ENCODE data around the gene WDR44. TPM values are rescaled to one million over a fixed set of nuclear protein-coding genes. Genes with fewer than 3 reads are reported as not detected.

Gene WDR44
- total RNA-seq, 2 experiments from 2014 or later: 19.5 to 21.0 TPM

DNA sequence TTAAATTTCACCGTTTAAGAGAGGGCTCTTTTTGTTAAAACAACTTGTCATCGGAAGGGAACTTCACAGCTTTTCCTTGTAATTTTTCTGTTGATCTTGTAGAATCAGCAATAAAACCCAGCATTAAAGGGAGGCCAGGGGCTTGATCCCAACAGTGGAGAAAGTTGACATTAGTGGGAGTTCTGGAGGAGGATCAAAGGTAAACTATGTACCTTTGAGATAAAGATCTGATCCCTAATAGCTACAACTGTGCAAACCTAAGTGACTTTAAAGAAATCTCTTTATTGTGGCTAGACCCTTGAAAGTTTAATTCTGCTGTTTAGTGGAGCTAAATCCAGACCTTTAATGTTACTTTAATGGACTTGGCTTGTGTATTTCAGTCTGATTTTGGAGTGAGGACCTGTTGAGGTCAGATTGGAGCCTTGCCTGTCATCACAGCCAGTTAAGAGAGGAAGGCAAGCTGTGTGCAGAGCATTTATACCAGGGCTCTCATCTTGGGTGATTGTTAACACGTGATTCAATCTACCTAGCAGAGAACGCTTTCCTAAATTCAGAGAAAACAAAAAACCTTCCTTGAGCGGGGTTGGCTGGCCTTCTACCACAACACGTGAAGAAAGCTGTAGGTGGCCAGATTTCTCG, 151.4 kb downstream of the WDR44 start:
- DNase-seq (peak; percentile 63), ATAC-seq (no peak)
- no peaks in the 10 kb centered on the region for H3K27me3 Mint-ChIP-seq
- H3K4me1 Mint-ChIP-seq: peaks cover 29% of the 10 kb centered on the region
- peak overlapping the region; percentile 99 for H3K27ac Mint-ChIP-seq
- CTCF ChIA-PET: interaction anchor here (2.6 to 3.9 kb wide), 3 partner anchors 31 to 104 kb away, joined by 11 to 20 read pairs (median 18); no protein-coding TSS in a partner anchor
- H3K36me3 Mint-ChIP-seq: peaks cover 12% of the 10 kb centered on the region
- H3K9me3 Mint-ChIP-seq (ENCODE audit: low read depth): no peaks in the 10 kb centered on the region
- H3K4me3 Mint-ChIP-seq: peak overlapping the region; percentile 99

DNA sequence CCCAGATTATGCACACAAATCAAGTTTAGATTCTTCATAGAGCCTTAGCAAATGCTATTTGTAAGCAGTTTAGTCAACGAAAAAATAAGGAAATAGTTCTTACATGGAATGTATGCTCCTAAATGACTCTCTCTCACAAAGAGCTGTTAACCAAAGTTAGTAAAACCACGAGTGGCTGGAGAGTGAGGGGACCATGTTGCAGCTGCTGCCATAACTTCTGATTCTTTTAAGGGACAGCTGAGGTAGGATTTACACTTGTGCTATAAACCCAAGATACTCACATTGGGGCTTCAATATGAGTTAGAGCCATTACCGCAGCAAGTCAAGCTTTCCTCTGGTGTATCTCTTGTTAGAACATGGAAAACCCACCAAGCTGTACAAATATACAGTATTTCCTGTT, 152.4 kb downstream of the WDR44 start:
- ATAC-seq (no peak), DNase-seq (no peak)
- no peaks in the 10 kb centered on the region for H3K27me3 Mint-ChIP-seq
- no peaks in the 10 kb centered on the region for H3K9me3 Mint-ChIP-seq (ENCODE audit: low read depth)
- H3K4me1 Mint-ChIP-seq: peaks cover 38% of the 10 kb centered on the region
- peak overlapping the region; percentile 99 for H3K4me3 Mint-ChIP-seq
- no peak overlapping the region for H3K27ac Mint-ChIP-seq
- H3K36me3 Mint-ChIP-seq: peaks cover 16% of the 10 kb centered on the region
- CTCF ChIA-PET: interaction anchor here (0.8 to 3.9 kb wide), 3 partner anchors 21 to 40 kb away, joined by 3 to 20 read pairs (median 18); no protein-coding TSS in a partner anchor

DNA sequence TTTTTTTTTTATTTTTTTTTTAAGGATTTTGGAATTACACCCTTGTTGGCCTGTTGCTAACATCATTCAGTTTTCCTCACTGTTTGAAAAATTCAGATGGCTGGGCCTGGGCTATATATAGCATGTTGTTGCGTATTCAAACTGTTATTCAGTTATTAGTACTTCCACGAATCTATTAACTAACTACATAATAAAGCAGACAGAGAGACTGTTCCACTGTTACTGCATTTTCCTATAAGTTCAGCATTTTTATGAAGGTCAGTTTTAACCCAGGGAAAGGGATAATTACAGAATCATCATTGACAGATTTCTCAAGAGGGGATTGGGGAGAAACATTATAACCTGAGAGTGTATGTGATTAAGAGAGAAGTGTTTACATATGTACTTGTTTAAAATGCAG, 152.8 kb downstream of the WDR44 start:
- CTCF ChIA-PET: interaction anchor here (0.8 kb wide), 1 partner anchor 21 kb away, joined by 3 read pairs; no protein-coding TSS in a partner anchor
- Mint-ChIP-seq H3K36me3 (peaks cover 18% of the 10 kb centered on the region), H3K27ac (no peak overlapping the region), H3K4me1 (peaks cover 42% of the 10 kb centered on the region), H3K9me3 (ENCODE audit: low read depth) (no peaks in the 10 kb centered on the region), H3K27me3 (no peaks in the 10 kb centered on the region), H3K4me3 (peak overlapping the region; percentile 24)
- no peak for DNase-seq
- ATAC-seq: no peak

GRCh38 chrX:118499295-118499694, 153.4 kb downstream of the WDR44 start:
- Mint-ChIP-seq H3K4me1 (peaks cover 45% of the 10 kb centered on the region), H3K9me3 (ENCODE audit: low read depth) (no peaks in the 10 kb centered on the region), H3K27ac (no peak overlapping the region), H3K4me3 (no peak overlapping the region), H3K27me3 (no peaks in the 10 kb centered on the region), H3K36me3 (peaks cover 18% of the 10 kb centered on the region)
- ATAC-seq (no peak), DNase-seq (no peak)
- CTCF ChIA-PET: no interaction called here

Small RNA genes lying within 50 kb of the gene (microRNA-seq; reads per million reads assigned to microRNA genes)
- 20.9 reads per million, percentile 44 among the genes with 10 or more reads in this experiment for gene MIR1277

Other genes with a start within 250 kb of the WDR44 start
- gene KLHL13, start 229.3 kb upstream of the WDR44 start, total RNA-seq: under 1 TPM; 0.09 to 0.30 TPM
- gene DOCK11, start 149.7 kb downstream of the WDR44 start, total RNA-seq: 10 to 100 TPM; 57.1 to 63.1 TPM